ENCODE data around the gene SLC8A2. TPM values are rescaled to one million over a fixed set of nuclear protein-coding genes. Genes with fewer than 3 reads are reported as not detected.

Gene SLC8A2
- total RNA-seq, 1 experiment from 2014 or later, result 0.10 TPM

- no peaks in the 10 kb centered on the region; the same call in 1 of the 2 replicates for H3K4me1 ChIP-seq (ENCODE audit: control insufficient read depth, insufficient read depth, low read length)
- intact Hi-C loops (cut with micrococcal nuclease; ENCODE audit: unreplicated experiment) (no loop called here), in situ Hi-C loops (cut with HindIII; ENCODE audit: low pct_unique_long_range_greater_than_20kb, low sequenced_read_pairs) (no loop called here)
- no TSS peak for BruUV-seq (replicated peaks)
- no peaks in the 10 kb centered on the region for H3K9me3 ChIP-seq (ENCODE audit: control insufficient read depth, insufficient read depth, low read depth, low read length)
- H3K4me3 ChIP-seq (ENCODE audit: low read depth in 2 of 2, low read length in 2 of 2), result no peak overlapping the region
- CTCF ChIA-PET, result interaction anchor here (0.6 kb wide), 1 partner anchor 792 kb away, joined by 4 read pairs; no protein-coding TSS in a partner anchor
- DNase-seq (ENCODE audit: low read depth, low spot score) (no peak), ATAC-seq (no peak)
- H3K27ac ChIP-seq (ENCODE audit: low read length), result no peak overlapping the region
- no peaks in the 10 kb centered on the region for H3K27me3 ChIP-seq (ENCODE audit: control insufficient read depth, insufficient read depth, low read length)
- POLR2A ChIA-PET, result no interaction called here
- no peaks in the 10 kb centered on the region for H3K36me3 ChIP-seq (ENCODE audit: control insufficient read depth, insufficient read depth, low read length)
- TF ChIP-seq CTCF (IDR thresholded peaks at IDR 0.05) (no peak), POLR2AphosphoS5 (IDR thresholded peaks at IDR 0.05; ENCODE audit: low read depth, low read length) (no peak), REST (IDR thresholded peaks at IDR 0.05; ENCODE audit: insufficient read depth in 1 of 2, low read depth in 2 of 2, low read length in 1 of 2) (no peak), SIN3A (IDR thresholded peaks at IDR 0.05; ENCODE audit: borderline replicate concordance, insufficient read depth, low read depth, low read length) (no peak), TCF7L2 (IDR thresholded peaks at IDR 0.05; ENCODE audit: low read depth, low read length) (no peak)
These were observed 23.0 kb upstream of the SLC8A2 start for GRCh38 chr19:47494729-47495128.

GRCh38 chr19:47494211-47494547 is 22.5 kb upstream of the SLC8A2 start:
- H3K9me3 ChIP-seq (ENCODE audit: control insufficient read depth, insufficient read depth, low read depth, low read length), result no peaks in the 10 kb centered on the region
- no peak for TF ChIP-seq POLR2AphosphoS5 (IDR thresholded peaks at IDR 0.05; ENCODE audit: low read depth, low read length)
- no peak for TF ChIP-seq SIN3A (IDR thresholded peaks at IDR 0.05; ENCODE audit: borderline replicate concordance, insufficient read depth, low read depth, low read length)
- no peak for TF ChIP-seq CTCF (IDR thresholded peaks at IDR 0.05)
- TF ChIP-seq TCF7L2 (IDR thresholded peaks at IDR 0.05; ENCODE audit: low read depth, low read length), result no peak
- TF ChIP-seq REST (IDR thresholded peaks at IDR 0.05; ENCODE audit: insufficient read depth in 1 of 2, low read depth in 2 of 2, low read length in 1 of 2), result no peak
- H3K4me1 ChIP-seq (ENCODE audit: control insufficient read depth, insufficient read depth, low read length), result no peaks in the 10 kb centered on the region; the same call in 1 of the 2 replicates
- no peak overlapping the region for H3K27ac ChIP-seq (ENCODE audit: low read length)
- no peaks in the 10 kb centered on the region for H3K36me3 ChIP-seq (ENCODE audit: control insufficient read depth, insufficient read depth, low read length)
- ChIA-PET POLR2A (no interaction called here), CTCF (no interaction called here)
- DNase-seq (ENCODE audit: low read depth, low spot score) (no peak), ATAC-seq (no peak)
- intact Hi-C loops (cut with micrococcal nuclease; ENCODE audit: unreplicated experiment) (no loop called here), in situ Hi-C loops (cut with HindIII; ENCODE audit: low pct_unique_long_range_greater_than_20kb, low sequenced_read_pairs) (no loop called here)
- no peak overlapping the region for H3K4me3 ChIP-seq (ENCODE audit: low read depth in 2 of 2, low read length in 2 of 2)
- no TSS peak for BruUV-seq (replicated peaks)
- no peaks in the 10 kb centered on the region for H3K27me3 ChIP-seq (ENCODE audit: control insufficient read depth, insufficient read depth, low read length)

Data from Panc1 (cell line).